AG08396 (cell line): ENCODE data around the gene SLC10A3.

ENCODE experiments used
- DNase-seq: peaks from one replicate; pipeline ENCODE4 v3.0.0; 2012; ENCODE audit warnings: low spot score, mixed read lengths

The SLC10A3 gene

GRCh38 chrX:154440623-154441357 lies 49.6 kb downstream of the SLC10A3 start:
- DNase-seq = no peak

GRCh38 chrX:154439841-154440240 lies 50.6 kb downstream of the SLC10A3 start:
- no peak for DNase-seq

GRCh38 chrX:154437971-154438893 lies 52.2 kb downstream of the SLC10A3 start:
- DNase-seq = no peak
